H1 (cell line): Measurements from ENCODE around the gene PGAM1.
"Not testable (repeated sequence)": the region's sequence is repeated elsewhere in the genome, so short reads cannot be mapped to it uniquely, and the experiment has no call there.

Experiments
- CTCF ChIP-seq, 3 experiments: IDR thresholded peaks; 1 replicate in 2 of 3; 2 replicates in 1 of 3; pipeline versions ENCODE4 v1.5.1 to v1.6.1; 2011; ENCODE audit warnings: low read length in 3 of 3, mild to moderate bottlenecking in 3 of 3, inconsistent platforms in 2 of 3, low read depth in 1 of 3, moderate library complexity in 1 of 3; ENCODE audit not compliant: insufficient read depth in 1 of 3; ENCODE audit errors: control extremely low read depth in 1 of 3
- EP300 ChIP-seq, 2 experiments: IDR thresholded peaks; 1 replicate in 1 of 2; 2 replicates in 1 of 2; pipeline ENCODE4 v1.6.1; 2011 to 2012; ENCODE audit warnings: low read depth in 2 of 2, low read length in 2 of 2, mild to moderate bottlenecking in 2 of 2, borderline replicate concordance in 1 of 2, inconsistent platforms in 1 of 2, moderate library complexity in 1 of 2
- EZH2 ChIP-seq: fragments of 200-600 bp; sonication (generic); IDR thresholded peaks from 2 replicates; pipeline ENCODE4 v1.7.1; 2012; ENCODE audit warnings: low read depth, mild to moderate bottlenecking, moderate library complexity, low read length, inconsistent platforms; ENCODE audit not compliant: severe bottlenecking
- JUND ChIP-seq: IDR thresholded peaks from 2 replicates; pipeline ENCODE4 v1.6.1; 2011; ENCODE audit warnings: mild to moderate bottlenecking, improper control_type of control experiment, low read length
- KDM1A ChIP-seq: fragments of 200-600, 300-600 bp; sonication (generic); IDR thresholded peaks from 2 replicates; pipeline ENCODE4 v1.7.1; 2016; ENCODE audit warnings: mild to moderate bottlenecking, low read length, borderline replicate concordance
- POLR2A ChIP-seq, 2 experiments: IDR thresholded peaks; 1 replicate in 1 of 2; 2 replicates in 1 of 2; pipeline ENCODE4 v1.6.1; 2011; ENCODE audit warnings: low read depth in 2 of 2, low read length in 2 of 2, mild to moderate bottlenecking in 2 of 2; ENCODE audit errors: control extremely low read depth in 1 of 2
- RNF2 ChIP-seq: fragments of 200-900, 300-1000 bp; sonication (generic); IDR thresholded peaks from 2 replicates; pipeline ENCODE4 v1.7.1; 2016; ENCODE audit warnings: borderline replicate concordance, low read depth, mild to moderate bottlenecking, antibody characterized with exemption, low read length; ENCODE audit not compliant: poor library complexity, severe bottlenecking; ENCODE audit errors: missing control alignments
- SIN3A ChIP-seq, 2 experiments: IDR thresholded peaks in 1 of 2; conservative IDR thresholded peaks in 1 of 2; 2 replicates each; pipeline ENCODE4 v1.6.1; 2011 to 2012; ENCODE audit warnings: low read length in 2 of 2, improper control_type of control experiment in 1 of 2, low read depth in 1 of 2, mild to moderate bottlenecking in 1 of 2
- TAF1 ChIP-seq: IDR thresholded peaks from 2 replicates; pipeline ENCODE4 v1.6.1; 2011; ENCODE audit warnings: mild to moderate bottlenecking, low read depth, low read length
- TAF7 ChIP-seq: optimal IDR thresholded peaks from 2 replicates; pipeline ENCODE3; 2011; ENCODE audit warnings: low read depth, mild to moderate bottlenecking, inconsistent platforms, low read length, moderate library complexity, borderline replicate concordance
- ZNF274 ChIP-seq: IDR thresholded peaks from 2 replicates; pipeline ENCODE4 v1.7.0; 2012; ENCODE audit warnings: low read length, borderline replicate concordance; ENCODE audit errors: extremely low read depth

GRCh38 chr10:97468781-97469180 is 42.8 kb downstream of the PGAM1 start:
- TF ChIP-seq JUND; TAF1; EP300 (IDR thresholded peaks at IDR 0.05; ENCODE audit: borderline replicate concordance in 1 of 2, low read depth in 2 of 2, low read length in 2 of 2); TAF7; EZH2; CTCF (IDR thresholded peaks at IDR 0.05; ENCODE audit: control extremely low read depth in 1 of 3, insufficient read depth in 1 of 3, low read depth in 1 of 3, low read length in 3 of 3); RNF2; KDM1A; POLR2A (IDR thresholded peaks at IDR 0.05; ENCODE audit: control extremely low read depth in 1 of 2, low read depth in 2 of 2, low read length in 2 of 2); ZNF274; SIN3A (conservative IDR thresholded peaks at IDR 0.05 in 1 of 2, IDR thresholded peaks at IDR 0.05 in 1 of 2; ENCODE audit: low read depth in 1 of 2, low read length in 2 of 2): not testable (repeated sequence)
